Measurements from ENCODE around the gene CD300E. TPM values are rescaled to one million over a fixed set of nuclear protein-coding genes. Genes with fewer than 3 reads are reported as not detected.
"Not testable (repeated sequence)": the region's sequence is repeated elsewhere in the genome, so short reads cannot be mapped to it uniquely, and the experiment has no call there.

Gene CD300E
- polyA plus RNA-seq, 4 donors = 0.09 to 0.48 (median 0.25) TPM

- DNase-seq (ENCODE audit: low read depth in 4 of 4, low spot score in 3 of 4) = no peak
Observed at GRCh38 chr17:74601944-74602572, 21.5 kb downstream of the CD300E start.

- no peak for DNase-seq (ENCODE audit: low read depth in 4 of 4, low spot score in 3 of 4)
Observed at GRCh38 chr17:74599448-74599939, 24.0 kb downstream of the CD300E start.

DNA sequence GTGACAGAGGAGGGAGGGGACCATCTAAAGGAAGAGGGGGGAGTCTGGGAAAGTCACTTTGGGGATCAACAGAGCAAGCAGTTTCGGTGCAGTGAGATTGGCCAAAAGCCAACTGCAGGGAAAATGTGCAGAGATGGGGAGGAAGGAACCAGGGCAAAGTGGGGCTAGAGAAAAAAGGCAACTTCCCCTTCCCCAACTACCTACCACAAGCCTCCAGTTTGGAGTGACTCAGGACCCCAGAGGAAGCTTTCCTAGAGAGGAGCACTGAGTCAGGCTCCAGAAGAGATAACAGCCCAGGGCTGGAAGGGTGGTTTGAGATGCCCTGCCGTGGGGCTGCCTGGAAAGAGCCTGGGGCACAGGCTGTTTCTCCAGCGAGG is 24.5 kb downstream of the CD300E start:
- no peak for DNase-seq (ENCODE audit: low read depth in 4 of 4, low spot score in 3 of 4)

DNA sequence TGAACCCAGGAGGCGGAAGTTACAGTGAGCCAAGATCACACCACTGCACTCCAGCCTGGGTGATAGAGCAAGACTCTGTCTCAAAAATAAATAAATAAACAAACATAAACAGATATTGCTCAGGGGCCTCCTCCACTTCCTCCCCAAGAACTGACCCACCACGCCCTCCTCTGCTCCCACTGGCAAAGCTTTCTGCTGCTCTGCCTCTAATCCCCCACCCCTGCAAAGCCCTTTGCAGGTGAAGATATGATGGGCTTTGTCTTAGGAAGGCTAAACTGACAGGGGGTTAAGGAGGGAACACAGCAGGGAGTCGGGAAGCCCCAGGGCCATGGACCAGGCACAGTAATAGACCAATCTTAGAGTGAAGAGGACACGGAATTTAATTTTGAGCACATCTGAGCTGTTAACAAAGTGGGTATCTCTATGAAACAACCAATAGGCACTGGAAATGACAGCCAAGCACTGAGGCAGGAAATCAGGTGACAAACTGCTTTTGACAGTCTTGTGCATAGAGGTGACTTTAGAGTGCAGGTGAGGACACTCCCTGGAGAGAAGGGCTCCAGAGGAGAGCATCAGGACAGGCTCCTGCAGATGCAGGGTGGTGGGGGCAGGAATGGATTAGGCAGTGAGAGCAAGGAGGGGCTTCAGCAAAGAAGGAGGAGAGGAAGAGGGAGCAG is 25.1 kb downstream of the CD300E start:
- DNase-seq (ENCODE audit: low read depth in 4 of 4, low spot score in 3 of 4) = no peak

DNA sequence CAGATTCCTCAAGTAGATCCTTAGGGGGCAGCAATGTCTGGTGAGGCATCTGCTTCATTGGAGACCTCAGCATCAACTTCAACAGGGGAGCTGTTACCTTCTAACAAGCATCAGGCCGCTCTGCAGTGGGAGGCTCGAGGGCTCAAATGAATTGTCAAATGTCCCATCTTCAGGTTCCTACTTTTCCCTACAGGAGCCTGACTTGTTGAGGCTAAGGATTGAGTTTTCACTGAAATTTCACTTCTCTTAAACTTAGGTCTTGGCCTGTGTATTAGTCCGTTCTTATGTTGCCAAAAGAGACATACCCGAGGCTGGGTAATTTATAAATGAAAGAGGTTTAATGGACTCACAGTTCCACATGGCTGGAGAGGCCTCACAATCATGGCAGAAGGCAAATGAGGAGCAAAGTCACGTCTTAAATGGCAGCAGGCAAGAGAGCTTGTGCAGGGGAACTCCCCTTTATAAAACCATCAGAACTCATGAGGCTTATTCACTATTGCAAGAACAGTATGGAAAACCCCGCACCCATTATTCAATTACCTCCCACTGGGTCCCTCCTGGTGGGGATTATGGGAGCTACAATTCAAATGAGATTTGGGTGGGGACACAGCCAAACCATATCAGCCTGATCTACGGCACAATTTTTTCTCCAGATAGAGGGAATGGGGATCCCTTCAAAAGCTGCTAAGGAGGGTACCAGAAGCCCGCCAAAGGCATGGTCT is 26.3 kb downstream of the CD300E start:
- no peak for DNase-seq (ENCODE audit: low read depth in 4 of 4, low spot score in 3 of 4)

DNA sequence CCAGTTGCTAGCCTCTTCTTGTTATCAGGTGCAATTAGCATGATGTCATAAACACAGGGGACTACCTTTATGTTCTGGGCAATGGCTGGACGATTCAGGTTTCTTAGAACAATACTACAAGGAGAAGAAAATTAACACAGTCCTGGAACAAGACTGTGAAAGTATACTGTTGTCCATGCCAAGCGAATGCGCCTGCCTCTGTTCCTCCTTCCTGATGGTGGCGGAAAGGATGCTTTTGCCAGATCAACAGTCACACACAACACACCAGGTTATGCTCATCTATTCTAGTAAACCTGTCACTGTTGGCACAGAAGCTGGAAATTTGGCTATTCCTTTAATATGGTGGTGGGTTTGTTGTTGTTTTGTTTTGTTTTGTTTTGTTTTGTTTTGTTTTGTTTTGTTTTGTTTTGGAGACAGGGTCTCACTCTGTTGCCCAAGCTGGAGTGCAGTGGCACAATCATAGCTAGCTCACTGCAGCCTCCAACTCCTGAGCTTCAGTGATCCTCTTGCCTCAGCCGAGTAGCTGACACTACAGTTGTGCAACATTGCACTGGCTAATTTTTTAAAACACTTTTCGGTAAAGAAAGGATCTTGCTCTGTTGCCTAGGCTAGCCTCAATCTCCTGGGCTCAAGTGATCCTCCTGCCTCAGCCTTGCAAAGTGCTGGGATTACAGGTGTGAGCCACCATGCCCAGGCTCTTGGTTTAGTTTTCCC is 28.3 kb downstream of the CD300E start:
- DNase-seq (ENCODE audit: low read depth in 4 of 4, low spot score in 3 of 4) = no peak

- DNase-seq (ENCODE audit: low read depth in 4 of 4, low spot score in 3 of 4) = no peak
Observed at GRCh38 chr17:74592087-74592990, 31.2 kb downstream of the CD300E start, which contains the start of gene CD300LD. CD300LD (minus strand) TSS chr17:74592283; CDS start chr17:74592202, 81 bp downstream.

DNA sequence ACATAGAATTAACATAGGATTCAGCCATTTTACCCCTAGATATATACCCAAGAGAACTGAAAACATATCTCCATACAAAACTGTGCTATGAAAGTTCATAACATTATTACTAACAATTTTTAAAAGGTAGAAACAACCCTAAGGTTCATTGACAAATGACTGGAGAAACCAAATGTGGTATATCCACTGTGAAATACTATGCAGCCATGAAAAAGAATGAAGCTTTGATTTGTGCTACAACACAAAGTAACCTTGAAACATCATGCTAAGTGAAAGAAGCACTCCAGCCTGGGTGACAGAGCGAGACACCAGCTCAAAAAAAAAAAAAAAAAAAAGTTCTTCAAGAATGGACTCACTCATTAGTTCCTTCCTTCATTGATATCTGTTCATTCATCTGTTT is 32.0 kb downstream of the CD300E start:
- no peak for DNase-seq (ENCODE audit: low read depth in 4 of 4, low spot score in 3 of 4)

DNA sequence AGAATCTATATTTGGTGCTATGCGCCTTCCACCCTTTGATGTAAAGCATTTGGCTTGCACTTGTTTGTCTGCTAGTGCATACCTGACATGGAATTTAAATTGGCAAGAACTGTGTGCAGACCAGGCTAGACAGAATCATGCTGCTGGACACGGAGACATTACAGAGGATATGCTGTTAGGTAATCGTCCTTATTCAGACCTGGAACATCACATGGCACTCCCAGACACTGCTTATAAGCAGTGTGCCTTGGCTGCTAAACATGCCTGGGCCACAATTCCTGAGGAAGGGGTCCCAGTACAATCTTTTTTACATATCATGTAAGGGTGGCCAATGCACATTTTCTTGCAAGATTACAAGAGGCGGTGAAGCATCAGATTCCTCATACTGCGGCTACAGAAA is 37.8 kb downstream of the CD300E start:
- no peak for DNase-seq (ENCODE audit: low read depth in 4 of 4, low spot score in 3 of 4)

GRCh38 chr17:74584292-74585060 is 39.1 kb downstream of the CD300E start:
- no peak for DNase-seq (ENCODE audit: low read depth in 4 of 4, low spot score in 3 of 4)

- DNase-seq (ENCODE audit: low read depth in 4 of 4, low spot score in 3 of 4) = no peak
Observed at GRCh38 chr17:74582633-74583032, 40.9 kb downstream of the CD300E start.

DNA sequence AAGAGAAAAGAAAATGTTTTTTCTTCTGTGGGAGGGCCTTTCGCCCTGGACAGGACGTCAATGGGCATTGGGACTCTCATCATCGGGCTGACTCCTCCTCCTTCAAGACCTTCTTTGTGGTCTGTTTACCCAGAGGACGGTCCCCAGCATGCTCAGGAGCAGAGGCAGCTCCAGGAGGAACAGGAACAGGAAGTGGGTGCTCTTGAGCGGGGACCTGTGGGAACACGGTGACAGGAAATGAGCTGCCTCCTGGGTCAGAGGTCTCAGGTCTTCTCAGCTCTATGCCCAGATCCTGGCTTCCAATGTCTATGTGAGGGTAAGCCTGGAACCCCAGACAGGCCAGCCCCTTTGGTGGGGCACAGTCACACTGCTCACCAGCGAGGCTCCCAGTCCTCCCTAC is 43.6 kb downstream of the CD300E start:
- DNase-seq (ENCODE audit: low read depth in 4 of 4, low spot score in 3 of 4) = no peak

DNA sequence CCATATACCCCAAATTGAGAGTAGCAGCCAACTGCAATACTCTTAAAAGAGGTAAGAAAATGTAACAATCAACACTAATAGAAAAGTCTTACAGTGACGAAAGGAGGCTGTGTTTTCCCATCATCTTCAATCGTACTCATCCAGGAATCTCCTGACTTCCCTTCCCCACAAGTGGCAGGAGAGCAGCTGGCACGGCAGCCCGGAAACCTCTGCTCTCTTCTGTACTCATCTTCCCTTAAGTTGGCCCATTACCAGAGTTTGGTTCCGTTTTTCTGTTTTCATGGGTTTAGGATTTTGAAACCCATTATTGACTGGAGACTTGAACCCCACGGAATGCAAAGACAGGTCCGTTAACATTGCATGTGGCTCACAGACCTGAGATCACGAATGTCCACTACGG is 44.6 kb downstream of the CD300E start:
- DNase-seq (ENCODE audit: low read depth in 4 of 4, low spot score in 3 of 4) = no peak

DNA sequence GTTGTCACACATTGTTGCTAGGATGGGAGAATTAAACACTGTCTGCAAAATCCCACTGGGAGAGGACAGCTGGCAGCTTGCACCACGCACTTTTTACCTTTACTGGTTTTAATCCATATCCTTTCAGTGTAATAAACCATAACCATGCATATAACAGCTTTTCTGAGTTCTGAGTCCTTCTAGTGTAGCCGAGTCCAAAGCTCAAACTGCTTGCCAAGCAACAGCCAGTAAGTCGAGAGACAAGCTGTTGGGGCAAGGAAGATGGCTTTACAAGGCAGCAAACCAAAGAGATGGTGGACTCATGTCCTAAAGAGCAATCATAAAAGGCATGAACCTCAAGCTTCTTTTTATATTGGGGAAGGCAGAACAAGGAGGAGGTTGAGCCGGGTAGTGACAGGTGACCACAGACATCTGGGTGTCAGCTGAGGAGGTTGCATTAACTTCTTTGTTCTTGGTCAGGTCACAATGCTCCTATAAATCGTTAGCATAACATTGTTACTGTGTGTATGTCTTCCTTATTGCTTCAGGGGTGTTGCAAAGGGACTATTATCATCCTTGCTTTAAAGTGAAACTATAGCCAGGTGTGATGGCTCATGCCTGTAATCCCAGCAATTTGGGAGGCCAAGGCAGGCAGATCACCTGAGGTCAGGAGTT is 48.9 kb downstream of the CD300E start:
- no peak for DNase-seq (ENCODE audit: low read depth in 4 of 4, low spot score in 3 of 4)

GRCh38 chr17:74573635-74574034 is 49.9 kb downstream of the CD300E start:
- DNase-seq (ENCODE audit: low read depth in 4 of 4, low spot score in 3 of 4) = not testable (repeated sequence)

- DNase-seq (ENCODE audit: low read depth in 4 of 4, low spot score in 3 of 4) = no peak
Observed at GRCh38 chr17:74573169-74573568, 50.4 kb downstream of the CD300E start.

DNA sequence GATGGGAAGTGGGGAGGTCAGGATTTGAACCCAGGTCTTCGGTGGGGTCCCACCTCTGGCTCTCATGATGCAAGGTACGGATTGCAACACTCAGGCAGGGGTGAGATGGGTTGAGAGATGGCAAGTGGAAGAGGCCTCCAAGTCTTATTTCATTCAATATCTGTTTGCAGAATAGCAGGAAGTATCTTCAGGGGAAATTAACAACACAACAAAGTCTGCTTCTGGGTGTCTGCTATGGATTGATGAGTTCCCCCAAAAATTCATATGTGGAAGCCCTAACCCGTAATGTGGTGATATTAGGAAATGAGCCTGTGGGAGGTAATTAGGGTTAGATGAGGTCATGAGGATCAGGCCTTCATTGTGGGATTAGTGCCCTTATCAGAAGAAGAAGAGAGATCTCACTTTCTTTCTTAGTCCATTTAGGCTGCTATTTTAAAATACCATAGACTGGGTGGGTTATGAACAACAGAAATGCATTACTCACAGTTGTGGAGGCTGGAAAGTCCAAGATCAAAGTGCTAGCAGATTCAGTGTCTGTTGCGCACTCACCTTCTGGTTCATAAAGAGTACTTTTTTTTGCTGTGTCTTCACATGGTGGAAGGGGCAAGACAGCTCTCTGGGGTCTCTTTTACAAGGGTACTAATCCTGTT is 51.8 kb downstream of the CD300E start:
- no peak for DNase-seq (ENCODE audit: low read depth in 4 of 4, low spot score in 3 of 4)
